LNCaP clone FGC (cell line): ENCODE data around the gene TEX48.

Experiments
- DNase-seq: peaks from one replicate; pipeline ENCODE4 v3.0.0-alpha.2; 2011; ENCODE audit warnings: low read depth
- H3K4me3 ChIP-seq: 2 replicates; pipeline ENCODE4 v1.5.1; 2011; ENCODE audit warnings: mild to moderate bottlenecking, low read depth, low read length, control low read depth
- TF ChIP-seq, protein P1 (sequence below): IDR thresholded peaks from 2 replicates; pipeline ENCODE4 v1.5.1; 2012; ENCODE audit warnings: mild to moderate bottlenecking; ENCODE audit not compliant: control insufficient read depth, insufficient read depth; ENCODE audit errors: extremely low read depth

TEX48 gene

GRCh38 chr9:114689813-114690212 is 7.8 kb upstream of the TEX48 start:
- no peak for DNase-seq
- TF ChIP-seq, protein P1, sequence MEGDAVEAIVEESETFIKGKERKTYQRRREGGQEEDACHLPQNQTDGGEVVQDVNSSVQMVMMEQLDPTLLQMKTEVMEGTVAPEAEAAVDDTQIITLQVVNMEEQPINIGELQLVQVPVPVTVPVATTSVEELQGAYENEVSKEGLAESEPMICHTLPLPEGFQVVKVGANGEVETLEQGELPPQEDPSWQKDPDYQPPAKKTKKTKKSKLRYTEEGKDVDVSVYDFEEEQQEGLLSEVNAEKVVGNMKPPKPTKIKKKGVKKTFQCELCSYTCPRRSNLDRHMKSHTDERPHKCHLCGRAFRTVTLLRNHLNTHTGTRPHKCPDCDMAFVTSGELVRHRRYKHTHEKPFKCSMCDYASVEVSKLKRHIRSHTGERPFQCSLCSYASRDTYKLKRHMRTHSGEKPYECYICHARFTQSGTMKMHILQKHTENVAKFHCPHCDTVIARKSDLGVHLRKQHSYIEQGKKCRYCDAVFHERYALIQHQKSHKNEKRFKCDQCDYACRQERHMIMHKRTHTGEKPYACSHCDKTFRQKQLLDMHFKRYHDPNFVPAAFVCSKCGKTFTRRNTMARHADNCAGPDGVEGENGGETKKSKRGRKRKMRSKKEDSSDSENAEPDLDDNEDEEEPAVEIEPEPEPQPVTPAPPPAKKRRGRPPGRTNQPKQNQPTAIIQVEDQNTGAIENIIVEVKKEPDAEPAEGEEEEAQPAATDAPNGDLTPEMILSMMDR, result no peak
- H3K4me3 ChIP-seq, result no peak overlapping the region

DNA sequence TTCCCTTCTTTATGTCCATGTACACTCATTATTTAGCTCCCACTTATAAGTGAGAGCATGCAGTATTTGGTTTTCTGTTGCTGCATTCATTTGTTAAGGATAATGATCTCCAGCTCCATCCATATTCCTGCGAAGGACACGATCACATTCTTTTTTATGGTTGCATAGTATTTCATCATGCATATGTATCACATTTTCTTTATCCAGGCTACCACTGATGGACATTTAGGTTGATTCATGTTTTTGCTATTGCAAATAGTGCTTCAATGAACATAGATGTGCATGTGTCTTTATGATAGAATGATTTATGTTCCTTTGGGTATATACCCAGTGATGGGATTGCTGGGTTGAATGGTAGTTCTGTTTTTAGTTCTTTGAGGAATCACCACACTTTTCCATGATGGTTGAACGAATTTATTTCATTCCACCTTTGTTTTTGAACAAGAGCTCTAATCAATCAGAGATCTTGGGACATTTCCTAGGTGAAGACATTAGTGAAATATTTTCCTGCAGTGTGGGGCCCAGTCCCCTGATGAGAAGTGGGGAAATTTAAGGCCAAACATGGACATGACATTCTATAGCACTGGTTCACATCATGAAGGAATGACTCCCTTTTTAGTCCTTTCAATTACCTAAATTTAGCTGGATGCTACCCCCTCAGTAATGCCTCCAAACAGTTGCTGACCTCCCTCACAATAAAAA is 7.1 kb upstream of the TEX48 start:
- DNase-seq, result no peak
- TF ChIP-seq, protein P1, result no peak

GRCh38 chr9:114688379-114688778 is 6.4 kb upstream of the TEX48 start:
- H3K4me3 ChIP-seq, result no peak overlapping the region
- no peak for DNase-seq
- TF ChIP-seq, protein P1, result no peak

More for the DNA sequence above, 7.1 kb upstream of the TEX48 start:
- H3K4me3 ChIP-seq, result no peak overlapping the region

DNA sequence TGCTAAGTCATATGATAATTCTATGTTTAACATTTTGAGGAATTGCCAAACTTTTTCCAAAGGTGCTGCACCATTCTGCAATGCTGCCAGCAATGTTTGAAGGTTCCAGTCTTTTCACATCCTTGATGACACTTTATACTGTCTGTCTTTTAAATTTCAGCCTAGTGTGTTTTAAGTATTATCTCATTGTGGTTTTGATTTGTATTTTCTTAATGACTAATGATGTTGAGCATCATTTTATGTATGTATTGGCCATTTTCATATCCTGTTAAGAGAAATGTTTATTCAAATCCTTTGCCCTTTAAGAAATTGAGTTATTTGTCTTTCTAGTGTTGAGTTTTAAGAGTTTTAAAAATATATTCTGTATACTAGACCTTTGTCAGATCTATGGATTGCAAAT is 5.0 kb upstream of the TEX48 start:
- DNase-seq, result no peak
- TF ChIP-seq, protein P1, result no peak
- no peak overlapping the region for H3K4me3 ChIP-seq

GRCh38 chr9:114685951-114686350 is 4.0 kb upstream of the TEX48 start:
- TF ChIP-seq, protein P1, result no peak
- DNase-seq, result no peak
- no peak overlapping the region for H3K4me3 ChIP-seq

- TF ChIP-seq, protein P1, result no peak
- H3K4me3 ChIP-seq, result no peak overlapping the region
- DNase-seq, result no peak
Observed at GRCh38 chr9:114684036-114684435, 2.0 kb upstream of the TEX48 start.

GRCh38 chr9:114682846-114683245 is 854 bp upstream of the TEX48 start:
- DNase-seq, result no peak
- TF ChIP-seq, protein P1, result no peak

More at GRCh38 chr9:114682846-114683245, 854 bp upstream of the TEX48 start:
- no peak overlapping the region for H3K4me3 ChIP-seq
